ENCODE measurements around the gene B3GAT1. TPM values are rescaled to one million over a fixed set of nuclear protein-coding genes. Genes with fewer than 3 reads are reported as not detected.

The B3GAT1 gene
- total RNA-seq, 1 experiment from 2014 or later = 3.7 TPM

DNA sequence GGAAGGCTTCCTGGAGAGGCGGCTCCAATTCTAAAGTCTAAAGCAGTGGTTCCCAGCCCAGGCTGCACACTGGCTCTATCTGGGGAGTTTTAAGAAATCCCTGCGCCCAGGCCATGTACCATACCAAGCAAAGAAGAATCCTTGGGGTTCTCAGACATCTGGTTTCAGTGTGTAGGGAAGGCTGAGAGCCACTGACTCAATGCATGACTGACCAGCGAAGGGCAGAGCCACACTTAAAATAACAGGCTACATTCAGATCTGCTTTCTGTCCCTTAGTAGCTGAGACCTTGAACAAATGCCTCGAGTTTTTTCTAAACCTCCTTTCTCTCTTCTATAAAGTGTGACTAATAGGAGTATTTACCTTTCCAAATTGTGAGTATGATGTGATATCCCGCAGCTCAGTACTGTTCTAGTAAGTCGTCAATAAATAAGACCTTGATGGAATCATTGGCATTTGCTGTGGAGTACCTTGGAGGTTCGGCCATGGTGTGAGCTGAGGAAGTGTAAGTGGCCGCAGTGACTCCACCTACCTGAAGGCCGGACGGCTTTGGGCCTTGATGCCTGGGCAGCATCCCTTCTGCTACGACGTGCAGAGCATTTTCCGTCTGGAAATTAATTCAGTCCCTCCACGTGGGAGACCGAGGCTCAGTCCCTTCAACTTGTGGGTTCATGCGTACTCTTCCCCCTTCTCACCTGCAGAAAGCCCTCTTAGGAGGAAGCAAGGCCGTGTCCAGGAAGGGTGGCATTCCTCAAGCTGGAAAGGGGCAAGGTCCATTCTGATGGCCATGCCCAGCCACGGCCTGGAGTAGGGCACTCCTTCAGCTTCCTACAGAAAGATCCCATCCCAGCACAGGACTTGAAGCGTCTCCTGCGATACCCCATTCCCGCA is 55.1 kb downstream of the B3GAT1 start:
- H3K36me3 ChIP-seq (ENCODE audit: insufficient read depth, low read length, poor library complexity, severe bottlenecking) = no peaks in the 10 kb centered on the region
- no peaks in the 10 kb centered on the region for H3K9me3 ChIP-seq (ENCODE audit: low read depth, low read length, poor library complexity, severe bottlenecking)
- H3K27ac ChIP-seq (ENCODE audit: low read depth, low read length, poor library complexity, severe bottlenecking) = no peak overlapping the region
- no peaks in the 10 kb centered on the region for H3K27me3 ChIP-seq (replicated peaks; ENCODE audit: insufficient read depth, low read depth, low read length, poor library complexity)
- DNase-seq (ENCODE audit: low spot score) = no peak
- TF ChIP-seq EZH2 (IDR thresholded peaks at IDR 0.05; ENCODE audit: borderline replicate concordance, low read depth, low read length, poor library complexity, severe bottlenecking) = no peak
- no peak for TF ChIP-seq CTCF (conservative IDR thresholded peaks at IDR 0.05; ENCODE audit: low read depth, low read length)
- intact Hi-C loops (cut with micrococcal nuclease; ENCODE audit: unreplicated experiment) = no loop called here
- no peaks in the 10 kb centered on the region for H3K4me1 ChIP-seq (ENCODE audit: insufficient read depth, low read length, poor library complexity, severe bottlenecking)
- ChIA-PET POLR2A (ENCODE audit: low non-redundant PET) (no interaction called here), CTCF (interaction anchor here (0.7 kb wide), 1 partner anchor 596 kb away, joined by 3 read pairs; no protein-coding TSS in a partner anchor)
- H3K4me3 ChIP-seq (ENCODE audit: low read depth, low read length, poor library complexity, severe bottlenecking) = no peak overlapping the region
- BruUV-seq (replicated peaks) = no TSS peak

DNA sequence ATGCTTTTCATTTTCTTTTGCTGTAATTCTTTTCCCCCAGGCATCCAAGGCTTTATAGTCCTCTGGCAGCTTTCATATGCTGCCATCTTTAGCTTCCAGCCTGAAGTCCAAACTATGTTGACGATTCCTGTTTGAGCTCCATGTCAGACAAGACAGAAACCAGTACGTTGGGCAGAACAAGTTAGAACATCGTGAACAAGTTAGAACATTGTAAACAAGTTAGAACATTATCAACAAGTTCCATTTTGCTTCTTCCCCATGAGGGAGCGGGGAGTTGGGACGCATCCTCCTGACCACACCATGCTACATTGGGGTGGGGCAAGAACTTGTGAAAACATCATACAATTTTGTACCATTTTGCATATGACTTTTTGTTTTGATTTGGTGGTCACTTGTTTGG is 56.4 kb downstream of the B3GAT1 start:
- H3K27me3 ChIP-seq (replicated peaks; ENCODE audit: insufficient read depth, low read depth, low read length, poor library complexity) = no peaks in the 10 kb centered on the region
- H3K4me3 ChIP-seq (ENCODE audit: low read depth, low read length, poor library complexity, severe bottlenecking) = no peak overlapping the region
- no peaks in the 10 kb centered on the region for H3K36me3 ChIP-seq (ENCODE audit: insufficient read depth, low read length, poor library complexity, severe bottlenecking)
- no peak for DNase-seq (ENCODE audit: low spot score)
- BruUV-seq (replicated peaks) = no TSS peak
- no peak for TF ChIP-seq CTCF (conservative IDR thresholded peaks at IDR 0.05; ENCODE audit: low read depth, low read length)
- no peak for TF ChIP-seq EZH2 (IDR thresholded peaks at IDR 0.05; ENCODE audit: borderline replicate concordance, low read depth, low read length, poor library complexity, severe bottlenecking)
- H3K9me3 ChIP-seq (ENCODE audit: low read depth, low read length, poor library complexity, severe bottlenecking) = no peaks in the 10 kb centered on the region
- CTCF ChIA-PET = no interaction called here
- H3K4me1 ChIP-seq (ENCODE audit: insufficient read depth, low read length, poor library complexity, severe bottlenecking) = no peaks in the 10 kb centered on the region
- intact Hi-C loops (cut with micrococcal nuclease; ENCODE audit: unreplicated experiment) = no loop called here
- no peak overlapping the region for H3K27ac ChIP-seq (ENCODE audit: low read depth, low read length, poor library complexity, severe bottlenecking)
- POLR2A ChIA-PET (ENCODE audit: low non-redundant PET) = no interaction called here

GRCh38 chr11:134355136-134355535 is 56.9 kb downstream of the B3GAT1 start:
- Histone ChIP-seq H3K4me1 (ENCODE audit: insufficient read depth, low read length, poor library complexity, severe bottlenecking) (no peaks in the 10 kb centered on the region), H3K9me3 (ENCODE audit: low read depth, low read length, poor library complexity, severe bottlenecking) (no peaks in the 10 kb centered on the region), H3K27ac (ENCODE audit: low read depth, low read length, poor library complexity, severe bottlenecking) (no peak overlapping the region), H3K27me3 (replicated peaks; ENCODE audit: insufficient read depth, low read depth, low read length, poor library complexity) (no peaks in the 10 kb centered on the region), H3K36me3 (ENCODE audit: insufficient read depth, low read length, poor library complexity, severe bottlenecking) (no peaks in the 10 kb centered on the region), H3K4me3 (ENCODE audit: low read depth, low read length, poor library complexity, severe bottlenecking) (no peak overlapping the region)
- TF ChIP-seq EZH2 (IDR thresholded peaks at IDR 0.05; ENCODE audit: borderline replicate concordance, low read depth, low read length, poor library complexity, severe bottlenecking) = no peak
- ChIA-PET CTCF (no interaction called here), POLR2A (ENCODE audit: low non-redundant PET) (no interaction called here)
- intact Hi-C loops (cut with micrococcal nuclease; ENCODE audit: unreplicated experiment) = no loop called here
- BruUV-seq (replicated peaks) = no TSS peak
- no peak for DNase-seq (ENCODE audit: low spot score)

Data from A673 (cell line).